ENCODE measurements around the gene NUMB. TPM values are rescaled to one million over a fixed set of nuclear protein-coding genes. Genes with fewer than 3 reads are reported as not detected.

NUMB gene
- 32.3 and 42.0 TPM in 2 replicates for total RNA-seq

GRCh38 chr14:73458183-73458976, at the start of gene NUMB:
TSS of gene NUMB (minus strand) at chr14:73458546. CDS start at chr14:73355751, 102,795 bp downstream.

GRCh38 chr14:73237219-73237785, 221.0 kb downstream of the NUMB start, which contains the start of gene PAPLN:
TSS of gene PAPLN (plus strand) at chr14:73237506. CDS start at chr14:73239779, 2,273 bp downstream.

Other genes starting within 250 kb of the NUMB start
- gene PAPLN, start 221.0 kb downstream of the NUMB start, total RNA-seq = 5.2 and 8.3 TPM in 2 replicates
- 11.2 and 14.9 TPM in 2 replicates for gene RIOX1, start 32.4 kb upstream of the NUMB start, total RNA-seq
- 41.3 and 41.5 TPM in 2 replicates for gene ACOT1, start 78.6 kb upstream of the NUMB start, total RNA-seq
- not detected in 2 replicates for gene HEATR4, start 100.4 kb upstream of the NUMB start, total RNA-seq
- gene ACOT2, start 110.7 kb upstream of the NUMB start, total RNA-seq = 57.2 and 61.4 TPM in 2 replicates
- 0.53 and 1.2 TPM in 2 replicates for gene ACOT4, start 133.3 kb upstream of the NUMB start, total RNA-seq
- not detected in 2 replicates for gene ACOT6, start 154.0 kb upstream of the NUMB start, total RNA-seq
- gene DNAL1, start 186.4 kb upstream of the NUMB start, total RNA-seq = 5.5 and 9.6 TPM in 2 replicates

All from myometrial cell (primary cell).